Sciatic nerve (tissue), 2 donors: ENCODE results near the gene HOMER1. TPM values are rescaled to one million over a fixed set of nuclear protein-coding genes. Genes with fewer than 3 reads are reported as not detected.

Source experiments
- ATAC-seq: fragments of 200-7000 bp; cut with Tn5 transposase; one replicate; pipeline ENCODE4 v1.9.1; 2020; ENCODE audit warnings: mild to moderate bottlenecking, moderate library complexity
- DNase-seq: peaks from one replicate; pipeline ENCODE4 v3.0.0-alpha.2; 2020; ENCODE audit warnings: low spot score
- intact Hi-C: fragments of 100-400 bp; cut with DNase I; formaldehyde crosslinking; loops from one replicate; pipeline ENCODE4 v1.14.2; 2022
- total RNA-seq: library from RNA; stranded (reverse); fragmentation: NEBNext Ultra II Directional; extraction: Animal tissue kit (Norgen Biotek cat#: 25700); gene quantifications from one replicate; pipeline ENCODE4 v1.2.1, GENCODE V29; 2021
- donor health status: DM: no; HTN: no; CAD: no.
- donor health status: DM: no; HTN: no; CAD: no.

HOMER1 gene
- total RNA-seq, result 8.7 TPM

GRCh38 chr5:79513704-79514390 is at the start of gene HOMER1:
TSS of gene HOMER1 (minus strand) at chr5:79514134. CDS start at chr5:79512774, 1,360 bp downstream.
- peak; percentile 89 for ATAC-seq
- intact Hi-C loops, result no loop called here
- DNase-seq, result peak; percentile 90

- intact Hi-C loops, result no loop called here
- ATAC-seq (no peak), DNase-seq (no peak)
Measured at GRCh38 chr5:79563247-79563590, 49.3 kb upstream of the HOMER1 start.

- DNase-seq (no peak), ATAC-seq (no peak)
- intact Hi-C loops, result no loop called here
Measured at GRCh38 chr5:79562351-79563246, 48.7 kb upstream of the HOMER1 start.

- no peak for ATAC-seq
- intact Hi-C loops, result no loop called here
- no peak for DNase-seq
Measured at GRCh38 chr5:79561525-79561893, 47.6 kb upstream of the HOMER1 start.

- intact Hi-C loops, result no loop called here
- no peak for ATAC-seq
- no peak for DNase-seq
Measured at GRCh38 chr5:79560771-79561524, 47.0 kb upstream of the HOMER1 start.

- no peak for ATAC-seq
Measured at GRCh38 chr5:79555418-79555817, 41.5 kb upstream of the HOMER1 start.

GRCh38 chr5:79552984-79553383 is 39.0 kb upstream of the HOMER1 start:
- ATAC-seq, result peak; percentile 90
- DNase-seq, result no peak
- intact Hi-C loops, result no loop called here

More at GRCh38 chr5:79555418-79555817, 41.5 kb upstream of the HOMER1 start:
- no peak for DNase-seq
- intact Hi-C loops, result no loop called here

GRCh38 chr5:79547982-79548381 is 34.0 kb upstream of the HOMER1 start:
- DNase-seq, result no peak
- ATAC-seq, result no peak
- intact Hi-C loops, result loop anchor here (10.0 kb wide), 1 partner anchor 527 kb away; no protein-coding TSS in a partner anchor

GRCh38 chr5:79547429-79547822 is 33.5 kb upstream of the HOMER1 start:
- intact Hi-C loops, result loop anchor here (10.0 kb wide), 1 partner anchor 527 kb away; no protein-coding TSS in a partner anchor
- no peak for DNase-seq
- no peak for ATAC-seq

GRCh38 chr5:79546782-79547428 is 33.0 kb upstream of the HOMER1 start:
- ATAC-seq (peak; percentile 32), DNase-seq (no peak)
- intact Hi-C loops, result loop anchor here (10.0 kb wide), 1 partner anchor 528 kb away; no protein-coding TSS in a partner anchor

GRCh38 chr5:79544131-79544530 is 30.2 kb upstream of the HOMER1 start:
- ATAC-seq, result no peak
- intact Hi-C loops, result loop anchor here (10.0 kb wide), 1 partner anchor 531 kb away; no protein-coding TSS in a partner anchor

GRCh38 chr5:79540939-79541338 is 27.0 kb upstream of the HOMER1 start:
- no peak for ATAC-seq
- no peak for DNase-seq
- intact Hi-C loops, result loop anchor here (10.0 kb wide), 1 partner anchor 534 kb away; no protein-coding TSS in a partner anchor

More at GRCh38 chr5:79544131-79544530, 30.2 kb upstream of the HOMER1 start:
- no peak for DNase-seq

- intact Hi-C loops, result no loop called here
- ATAC-seq (no peak), DNase-seq (no peak)
Measured at GRCh38 chr5:79536193-79536906, 22.4 kb upstream of the HOMER1 start.

- DNase-seq (no peak), ATAC-seq (no peak)
- intact Hi-C loops, result no loop called here
Measured at GRCh38 chr5:79535477-79536192, 21.7 kb upstream of the HOMER1 start.

- ATAC-seq (no peak), DNase-seq (no peak)
- intact Hi-C loops, result no loop called here
Measured at GRCh38 chr5:79529110-79529509, 15.2 kb upstream of the HOMER1 start.

- no peak for DNase-seq
- intact Hi-C loops, result no loop called here
- no peak for ATAC-seq
Measured at GRCh38 chr5:79527431-79527830, 13.5 kb upstream of the HOMER1 start.

- DNase-seq, result no peak
- ATAC-seq, result no peak
- intact Hi-C loops, result no loop called here
Measured at GRCh38 chr5:79526928-79527327, 13.0 kb upstream of the HOMER1 start.

GRCh38 chr5:79526493-79526892 is 12.6 kb upstream of the HOMER1 start:
- intact Hi-C loops, result no loop called here
- ATAC-seq (no peak), DNase-seq (no peak)
